IMR-90 (cell line): ENCODE results near the gene LEP. TPM values are rescaled to one million over a fixed set of nuclear protein-coding genes. Genes with fewer than 3 reads are reported as not detected.

Source experiments
- ATAC-seq: fragments of 200-7000 bp; cut with Tn5 transposase; 2 replicates; pipeline ENCODE4 v1.9.1; 2020; ENCODE audit warnings: low read depth, mild to moderate bottlenecking, moderate library complexity
- BruUV-seq: library from RNA; stranded (reverse); fragments of 400-500 nt; replicated peaks from 2 replicates; lab custom pipeline; 2021; lab: Mats Ljungman, UMichigan
- CTCF ChIA-PET: fragments of 300-600 bp; formaldehyde crosslinking; extraction: SDS; loops from one replicate; lab custom pipeline; 2021; ENCODE audit warnings: antibody characterized with exemption; lab: Yijun Ruan, JAX
- POLR2A ChIA-PET: fragments of 300-600 bp; sonication (Branson Sonifier 250); formaldehyde crosslinking; loops from one replicate; lab custom pipeline; 2022; ENCODE audit warnings: antibody characterized with exemption; ENCODE audit not compliant: unreplicated experiment; lab: Charles Lee
- DNase-seq: peaks from one replicate; pipeline ENCODE4 v3.0.0; 2013
- H2AFZ ChIP-seq: replicated peaks from 2 replicates; pipeline ENCODE3; 2013; ENCODE audit warnings: low read length, mild to moderate bottlenecking; ENCODE audit not compliant: poor library complexity
- H2AK5ac ChIP-seq: 2 replicates; pipeline ENCODE4 v1.6.1; 2013; ENCODE audit warnings: low read depth, low read length, inconsistent platforms
- H2AK9ac ChIP-seq: replicated peaks from 2 replicates; pipeline ENCODE3; 2013; ENCODE audit warnings: mild to moderate bottlenecking, low read depth, low read length, moderate library complexity; ENCODE audit not compliant: poor library complexity
- H2BK120ac ChIP-seq: 2 replicates; pipeline ENCODE4 v1.6.1; 2013; ENCODE audit warnings: low read depth, low read length, inconsistent platforms
- H2BK15ac ChIP-seq: 3 replicates; pipeline ENCODE4 v1.6.1; 2013; ENCODE audit warnings: low read depth, low read length, inconsistent platforms
- H2BK20ac ChIP-seq: 2 replicates; pipeline ENCODE4 v1.6.1; 2013; ENCODE audit warnings: low read depth, mild to moderate bottlenecking, inconsistent platforms, low read length, moderate library complexity
- H2BK5ac ChIP-seq: 2 replicates; pipeline ENCODE4 v1.6.1; 2013; ENCODE audit warnings: mild to moderate bottlenecking, low read depth, low read length, inconsistent platforms; ENCODE audit not compliant: poor library complexity, severe bottlenecking
- H3K14ac ChIP-seq: replicated peaks from 2 replicates; pipeline ENCODE4 v1.6.1; 2013; ENCODE audit warnings: low read depth, low read length, inconsistent platforms
- H3K18ac ChIP-seq: 2 replicates; pipeline ENCODE4 v1.6.1; 2013; ENCODE audit warnings: low read depth, low read length, control low read depth
- H3K23ac ChIP-seq: 2 replicates; pipeline ENCODE4 v1.6.1; 2013; ENCODE audit warnings: low read depth, low read length, inconsistent platforms
- H3K27ac ChIP-seq: 2 replicates; pipeline ENCODE4 v1.5.1; 2013; ENCODE audit warnings: mild to moderate bottlenecking, control low read depth, low read length; ENCODE audit not compliant: insufficient read depth
- H3K27me3 ChIP-seq: 2 replicates; pipeline ENCODE4 v1.6.1; 2013; ENCODE audit warnings: low read length; ENCODE audit not compliant: control insufficient read depth, insufficient read depth
- H3K36me3 ChIP-seq: 2 replicates; pipeline ENCODE4 v1.6.1; 2013; ENCODE audit warnings: low read length, mixed read lengths; ENCODE audit not compliant: control insufficient read depth, insufficient read depth
- H3K4ac ChIP-seq: 2 replicates; pipeline ENCODE4 v1.6.1; 2013; ENCODE audit warnings: low read depth, low read length, inconsistent platforms
- H3K4me1 ChIP-seq: 2 replicates; pipeline ENCODE4 v1.6.1; 2013; ENCODE audit warnings: low read length, mixed read lengths; ENCODE audit not compliant: control insufficient read depth, insufficient read depth
- H3K4me2 ChIP-seq: 2 replicates; pipeline ENCODE4 v1.6.1; 2013; ENCODE audit warnings: low read depth, mild to moderate bottlenecking, control low read depth, low read length, moderate library complexity
- H3K4me3 ChIP-seq: 2 replicates; pipeline ENCODE4 v1.5.1; 2013; ENCODE audit warnings: low read depth, mild to moderate bottlenecking, control low read depth, low read length, moderate library complexity; ENCODE audit not compliant: insufficient read depth
- H3K56ac ChIP-seq: 2 replicates; pipeline ENCODE4 v1.6.1; 2013; ENCODE audit warnings: low read length, inconsistent platforms; ENCODE audit not compliant: insufficient read depth; ENCODE audit errors: extremely low read depth
- H3K79me1 ChIP-seq, 2 experiments: 2 replicates each; pipeline ENCODE4 v1.6.1; 2013; ENCODE audit warnings: low read length in 2 of 2, inconsistent platforms in 1 of 2, low read depth in 1 of 2
- H3K9ac ChIP-seq: 2 replicates; pipeline ENCODE4 v1.6.1; 2013; ENCODE audit warnings: low read depth, low read length, control low read depth
- H3K9me1 ChIP-seq: 2 replicates; pipeline ENCODE4 v1.6.1; 2013; ENCODE audit warnings: low read length, inconsistent platforms; ENCODE audit not compliant: insufficient read depth
- H3K9me3 ChIP-seq: 2 replicates; pipeline ENCODE4 v1.6.1; 2013; ENCODE audit warnings: low read length; ENCODE audit not compliant: control insufficient read depth, insufficient read depth
- H4K20me1 ChIP-seq: 2 replicates; pipeline ENCODE4 v1.6.1; 2013; ENCODE audit warnings: low read length, inconsistent platforms; ENCODE audit not compliant: insufficient read depth
- H4K5ac ChIP-seq: 2 replicates; pipeline ENCODE4 v1.6.1; 2013; ENCODE audit warnings: mild to moderate bottlenecking, low read depth, low read length, control low read depth
- H4K8ac ChIP-seq, 2 experiments: 2 replicates each; pipeline ENCODE4 v1.6.1; 2013; ENCODE audit warnings: low read depth in 2 of 2, low read length in 2 of 2, control low read depth in 1 of 2, inconsistent platforms in 1 of 2
- H4K91ac ChIP-seq: 2 replicates; pipeline ENCODE4 v1.6.1; 2013; ENCODE audit warnings: low read depth, low read length, inconsistent platforms; ENCODE audit not compliant: insufficient read depth
- CHD1 ChIP-seq: IDR thresholded peaks from 2 replicates; pipeline ENCODE4 v1.6.1; 2012; ENCODE audit warnings: low read depth, low read length, improper control_type of control experiment
- MAZ ChIP-seq: IDR thresholded peaks from 2 replicates; pipeline ENCODE4 v1.6.1; 2012; ENCODE audit warnings: low read depth, mild to moderate bottlenecking, low read length, improper control_type of control experiment, moderate library complexity, borderline replicate concordance
- MXI1 ChIP-seq: IDR thresholded peaks from 2 replicates; pipeline ENCODE4 v1.6.1; 2012; ENCODE audit warnings: low read depth, mild to moderate bottlenecking, low read length, moderate library complexity, borderline replicate concordance
- NFE2L2 ChIP-seq: fragments of 150-350 bp; IDR thresholded peaks from 2 replicates; pipeline ENCODE4 v1.6.1; 2016; ENCODE audit warnings: low read depth, mild to moderate bottlenecking, low read length
- WGBS, 2 experiments: methylation state at CpG; one replicate each; pipeline versions ENCODE4 v1.1.5 to v1.1.7; 2013; ENCODE audit warnings: missing lambda C conversion rate in 2 of 2; ENCODE audit not compliant: insufficient read length in 1 of 2; ENCODE audit errors: extremely low coverage in 2 of 2; 5-methylcytosine and 5-hydroxymethylcytosine counted together
- dilution Hi-C: fragments of 300-500 bp; cut with HindIII; formaldehyde crosslinking; loops from one replicate; pipeline ENCODE4 v1.14.3; 2018; ENCODE audit warnings: low sequenced_read_pairs; ENCODE audit not compliant: unreplicated experiment
- in situ Hi-C: fragments of 300-500 bp; cut with MboI; formaldehyde crosslinking; loops from 3 replicates; pipeline ENCODE4 v1.14.3; 2019; ENCODE audit warnings: low sequenced_read_pairs, inconsistent platforms, mixed read lengths
- intact Hi-C: fragments of 100-400 bp; cut with micrococcal nuclease; formaldehyde crosslinking; loops from 2 replicates; pipeline ENCODE4 v1.10.0; 2022
- polyA plus RNA-seq, 3 experiments: library from polyadenylated mRNA; depleted of rRNA; stranded (reverse); fragments of >200 nt; gene quantifications; 2 replicates each; pipeline ENCODE4 v1.2.3, GENCODE V29; 2012; ENCODE audit warnings: low replicate concordance in 1 of 3
- total RNA-seq: library from RNA; depleted of rRNA; stranded (reverse); fragments of >200 nt; gene quantifications from 2 replicates; pipeline ENCODE4 v1.2.3, GENCODE V29; 2012
- TF ChIP-seq, protein P1 (sequence below): conservative IDR thresholded peaks from 2 replicates; pipeline ENCODE4 v1.5.1; 2012; ENCODE audit warnings: mild to moderate bottlenecking, low read depth, low read length, improper control_type of control experiment

The LEP gene
- total and polyA plus RNA-seq, 2 of the 4 experiments (the other 2 are of a cell fraction), result not detected

DNA sequence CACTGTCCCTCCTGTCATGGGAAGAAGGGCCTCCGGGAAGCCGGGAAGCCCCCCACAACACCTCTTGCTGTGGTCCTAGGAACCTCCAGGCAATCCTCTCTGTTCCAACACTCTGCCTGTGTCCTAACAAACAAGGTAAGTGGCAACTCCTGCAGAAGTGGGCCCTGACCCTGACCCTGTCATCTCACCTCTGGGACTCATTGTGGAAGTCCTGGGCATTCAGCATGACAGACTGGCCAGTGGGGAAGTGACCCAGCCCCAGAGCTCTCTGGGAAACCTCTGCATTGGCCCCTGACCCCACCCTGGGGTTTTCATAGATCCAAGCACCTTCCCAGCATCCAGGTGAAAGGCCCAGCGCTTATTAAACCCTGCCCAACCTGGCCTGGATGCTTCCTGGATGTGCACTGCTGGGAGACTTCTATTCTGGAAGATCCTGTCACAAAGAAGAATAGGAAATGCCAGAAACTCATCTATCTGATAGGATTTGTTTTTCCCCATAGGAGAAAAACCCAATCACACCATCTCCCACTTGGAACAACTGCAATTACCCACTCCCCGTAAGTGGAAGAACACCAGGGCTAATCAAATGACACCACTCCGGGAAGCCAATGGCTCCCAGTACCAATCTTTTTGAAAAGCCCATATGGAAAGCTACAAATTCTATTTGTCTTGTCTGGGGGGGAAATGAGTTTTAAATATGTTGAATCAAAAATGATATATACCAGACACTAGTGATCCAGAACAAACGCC lies 24.3 kb downstream of the LEP start:
- Histone ChIP-seq H4K91ac (no peak overlapping the region), H3K27me3 (peaks cover 26% of the 10 kb centered on the region), H2BK20ac (no peak overlapping the region), H3K79me1 (no peaks in the 10 kb centered on the region), H2AK9ac (no peak overlapping the region), H2BK120ac (no peak overlapping the region), H3K4ac (no peak overlapping the region), H3K4me3 (no peak overlapping the region), H2BK5ac (no peak overlapping the region), H3K18ac (no peak overlapping the region), H3K23ac (no peak overlapping the region), H3K56ac (no peak overlapping the region), H3K4me2 (no peak overlapping the region), H3K36me3 (no peaks in the 10 kb centered on the region), H3K27ac (no peak overlapping the region), H3K9me3 (no peaks in the 10 kb centered on the region), H3K4me1 (peaks cover 10% of the 10 kb centered on the region), H4K8ac (no peak overlapping the region), H2AK5ac (no peak overlapping the region), H4K20me1 (no peaks in the 10 kb centered on the region), H4K5ac (no peak overlapping the region), H3K9me1 (peaks cover 3% of the 10 kb centered on the region; the same call in 1 of the 2 replicates), H2AFZ (no peak overlapping the region), H3K14ac (no peak overlapping the region), H3K9ac (no peak overlapping the region), H2BK15ac (no peak overlapping the region)
- intact Hi-C loops (no loop called here), in situ Hi-C loops (no loop called here), dilution Hi-C loops (no loop called here)
- BruUV-seq, result no TSS peak
- ATAC-seq (no peak), DNase-seq (no peak)
- TF ChIP-seq CHD1, result no peak
- no peak for TF ChIP-seq MXI1
- TF ChIP-seq MAZ, result no peak
- TF ChIP-seq, protein P1, sequence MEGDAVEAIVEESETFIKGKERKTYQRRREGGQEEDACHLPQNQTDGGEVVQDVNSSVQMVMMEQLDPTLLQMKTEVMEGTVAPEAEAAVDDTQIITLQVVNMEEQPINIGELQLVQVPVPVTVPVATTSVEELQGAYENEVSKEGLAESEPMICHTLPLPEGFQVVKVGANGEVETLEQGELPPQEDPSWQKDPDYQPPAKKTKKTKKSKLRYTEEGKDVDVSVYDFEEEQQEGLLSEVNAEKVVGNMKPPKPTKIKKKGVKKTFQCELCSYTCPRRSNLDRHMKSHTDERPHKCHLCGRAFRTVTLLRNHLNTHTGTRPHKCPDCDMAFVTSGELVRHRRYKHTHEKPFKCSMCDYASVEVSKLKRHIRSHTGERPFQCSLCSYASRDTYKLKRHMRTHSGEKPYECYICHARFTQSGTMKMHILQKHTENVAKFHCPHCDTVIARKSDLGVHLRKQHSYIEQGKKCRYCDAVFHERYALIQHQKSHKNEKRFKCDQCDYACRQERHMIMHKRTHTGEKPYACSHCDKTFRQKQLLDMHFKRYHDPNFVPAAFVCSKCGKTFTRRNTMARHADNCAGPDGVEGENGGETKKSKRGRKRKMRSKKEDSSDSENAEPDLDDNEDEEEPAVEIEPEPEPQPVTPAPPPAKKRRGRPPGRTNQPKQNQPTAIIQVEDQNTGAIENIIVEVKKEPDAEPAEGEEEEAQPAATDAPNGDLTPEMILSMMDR, result no peak
- no peak for TF ChIP-seq NFE2L2
- no CpG with 5 or more reads among the region's 6 CpGs for WGBS, 2 experiments
- ChIA-PET POLR2A (no interaction called here), CTCF (interaction anchor here (0.6 kb wide), 1 partner anchor 11 kb away, joined by 4 read pairs; no protein-coding TSS in a partner anchor)
